SK-N-DZ (cell line): ENCODE results near the gene FOXA2.
"Not testable (repeated sequence)": the region's sequence is repeated elsewhere in the genome, so short reads cannot be mapped to it uniquely, and the experiment has no call there.

Experiments used
- DNase-seq: peaks from one replicate; pipeline ENCODE4 v3.0.0-alpha.2; 2015; ENCODE audit warnings: low spot score

FOXA2 gene

GRCh38 chr20:22567944-22568871, 16.2 kb downstream of the FOXA2 start:
- no peak for DNase-seq

- no peak for DNase-seq
Observed at GRCh38 chr20:22566876-22567658, 17.3 kb downstream of the FOXA2 start.

- DNase-seq, result no peak
Observed at GRCh38 chr20:22563062-22563965, 21.1 kb downstream of the FOXA2 start.

- DNase-seq, result no peak
Observed at GRCh38 chr20:22562620-22563019, 21.8 kb downstream of the FOXA2 start.

- no peak for DNase-seq
Observed at GRCh38 chr20:22561965-22562577, 22.3 kb downstream of the FOXA2 start.

- no peak for DNase-seq
Observed at GRCh38 chr20:22560817-22561216, 23.6 kb downstream of the FOXA2 start.

- DNase-seq, result no peak
Observed at GRCh38 chr20:22559711-22560318, 24.6 kb downstream of the FOXA2 start.

- no peak for DNase-seq
Observed at GRCh38 chr20:22557403-22558276, 26.7 kb downstream of the FOXA2 start.

GRCh38 chr20:22556565-22557056, 27.8 kb downstream of the FOXA2 start:
- no peak for DNase-seq

GRCh38 chr20:22555791-22556564, 28.4 kb downstream of the FOXA2 start:
- no peak for DNase-seq

GRCh38 chr20:22554391-22554790, 30.0 kb downstream of the FOXA2 start:
- no peak for DNase-seq

GRCh38 chr20:22550514-22550913, 33.9 kb downstream of the FOXA2 start:
- not testable (repeated sequence) for DNase-seq

GRCh38 chr20:22548040-22548439, 36.3 kb downstream of the FOXA2 start:
- DNase-seq, result no peak

GRCh38 chr20:22546344-22546743, 38.0 kb downstream of the FOXA2 start:
- no peak for DNase-seq

GRCh38 chr20:22545045-22545444, 39.3 kb downstream of the FOXA2 start:
- no peak for DNase-seq

- DNase-seq, result no peak
Observed at GRCh38 chr20:22544462-22544861, 39.9 kb downstream of the FOXA2 start.

- DNase-seq, result no peak
Observed at GRCh38 chr20:22542427-22542826, 41.9 kb downstream of the FOXA2 start.

- no peak for DNase-seq
Observed at GRCh38 chr20:22540832-22541231, 43.5 kb downstream of the FOXA2 start.
